ENCODE results near the gene ARHGAP26. TPM values are rescaled to one million over a fixed set of nuclear protein-coding genes. Genes with fewer than 3 reads are reported as not detected.
"Not testable (repeated sequence)": the region's sequence is repeated elsewhere in the genome, so short reads cannot be mapped to it uniquely, and the experiment has no call there.

Gene ARHGAP26
- total RNA-seq, 1 donor from 2014 or later: 75.0 TPM

- DNase-seq (ENCODE audit: low spot score): no peak
These were observed 185.5 kb downstream of the ARHGAP26 start for GRCh38 chr5:142955628-142956027.

GRCh38 chr5:142957528-142957927, 187.4 kb downstream of the ARHGAP26 start:
- no peak for DNase-seq (ENCODE audit: low spot score)

GRCh38 chr5:142958944-142959682, 188.9 kb downstream of the ARHGAP26 start:
- DNase-seq (ENCODE audit: low spot score): no peak

GRCh38 chr5:142959683-142960657, 189.8 kb downstream of the ARHGAP26 start:
- DNase-seq (ENCODE audit: low spot score): no peak

GRCh38 chr5:142961440-142962173, 191.4 kb downstream of the ARHGAP26 start:
- DNase-seq (ENCODE audit: low spot score): no peak

- no peak for DNase-seq (ENCODE audit: low spot score)
These were observed 192.0 kb downstream of the ARHGAP26 start for GRCh38 chr5:142962174-142962533.

- DNase-seq (ENCODE audit: low spot score): not testable (repeated sequence)
These were observed 195.3 kb downstream of the ARHGAP26 start for GRCh38 chr5:142965258-142966120.

GRCh38 chr5:142966121-142966420, 195.9 kb downstream of the ARHGAP26 start:
- DNase-seq (ENCODE audit: low spot score): no peak

- no peak for DNase-seq (ENCODE audit: low spot score)
These were observed 199.0 kb downstream of the ARHGAP26 start for GRCh38 chr5:142969186-142969585.

- no peak for DNase-seq (ENCODE audit: low spot score)
These were observed 199.7 kb downstream of the ARHGAP26 start for GRCh38 chr5:142969624-142970439.

GRCh38 chr5:142970440-142971030, 200.4 kb downstream of the ARHGAP26 start:
- no peak for DNase-seq (ENCODE audit: low spot score)

- no peak for DNase-seq (ENCODE audit: low spot score)
These were observed 201.3 kb downstream of the ARHGAP26 start for GRCh38 chr5:142971303-142972013.

- no peak for DNase-seq (ENCODE audit: low spot score)
These were observed 201.9 kb downstream of the ARHGAP26 start for GRCh38 chr5:142972064-142972570.

- no peak for DNase-seq (ENCODE audit: low spot score)
These were observed 203.8 kb downstream of the ARHGAP26 start for GRCh38 chr5:142973932-142974331.

GRCh38 chr5:142974409-142974808, 204.2 kb downstream of the ARHGAP26 start:
- DNase-seq (ENCODE audit: low spot score): no peak

GRCh38 chr5:142976861-142977260, 206.7 kb downstream of the ARHGAP26 start:
- no peak for DNase-seq (ENCODE audit: low spot score)

GRCh38 chr5:142977363-142978051, 207.3 kb downstream of the ARHGAP26 start:
- DNase-seq (ENCODE audit: low spot score): no peak

- DNase-seq (ENCODE audit: low spot score): no peak
These were observed 208.1 kb downstream of the ARHGAP26 start for GRCh38 chr5:142978252-142978651.

All from mesenteric fat pad (tissue), 1 donor.